ENCODE measurements around the gene TBX4.

TBX4 gene

GRCh38 chr17:61485067-61485775 is 33.0 kb downstream of the TBX4 start:
- TF ChIP-seq L3MBTL2 (conservative IDR thresholded peaks at IDR 0.05) (no peak), SP1 (IDR thresholded peaks at IDR 0.05) (no peak), ARNT (IDR thresholded peaks at IDR 0.05) (no peak), ELF4 (IDR thresholded peaks at IDR 0.05) (no peak), CTBP1 (IDR thresholded peaks at IDR 0.05; ENCODE audit: borderline replicate concordance) (no peak), BHLHE40 (IDR thresholded peaks at IDR 0.05; ENCODE audit: borderline replicate concordance) (no peak), SUZ12 (IDR thresholded peaks at IDR 0.05) (no peak), ZNF384 (IDR thresholded peaks at IDR 0.05) (no peak)
- DNase-seq (ENCODE audit: extremely low spot score), result no peak
- ChIA-PET POLR2A (interaction anchor here (0.7 to 5.2 kb wide), 3 partner anchors 10 to 58 kb away, joined by 3 to 40 read pairs (median 3); no protein-coding TSS in a partner anchor), CTCF (interaction anchor here (0.9 to 2.5 kb wide), 3 partner anchors 10 to 33 kb away, joined by 3 to 8 read pairs (median 3); no protein-coding TSS in a partner anchor)

DNA sequence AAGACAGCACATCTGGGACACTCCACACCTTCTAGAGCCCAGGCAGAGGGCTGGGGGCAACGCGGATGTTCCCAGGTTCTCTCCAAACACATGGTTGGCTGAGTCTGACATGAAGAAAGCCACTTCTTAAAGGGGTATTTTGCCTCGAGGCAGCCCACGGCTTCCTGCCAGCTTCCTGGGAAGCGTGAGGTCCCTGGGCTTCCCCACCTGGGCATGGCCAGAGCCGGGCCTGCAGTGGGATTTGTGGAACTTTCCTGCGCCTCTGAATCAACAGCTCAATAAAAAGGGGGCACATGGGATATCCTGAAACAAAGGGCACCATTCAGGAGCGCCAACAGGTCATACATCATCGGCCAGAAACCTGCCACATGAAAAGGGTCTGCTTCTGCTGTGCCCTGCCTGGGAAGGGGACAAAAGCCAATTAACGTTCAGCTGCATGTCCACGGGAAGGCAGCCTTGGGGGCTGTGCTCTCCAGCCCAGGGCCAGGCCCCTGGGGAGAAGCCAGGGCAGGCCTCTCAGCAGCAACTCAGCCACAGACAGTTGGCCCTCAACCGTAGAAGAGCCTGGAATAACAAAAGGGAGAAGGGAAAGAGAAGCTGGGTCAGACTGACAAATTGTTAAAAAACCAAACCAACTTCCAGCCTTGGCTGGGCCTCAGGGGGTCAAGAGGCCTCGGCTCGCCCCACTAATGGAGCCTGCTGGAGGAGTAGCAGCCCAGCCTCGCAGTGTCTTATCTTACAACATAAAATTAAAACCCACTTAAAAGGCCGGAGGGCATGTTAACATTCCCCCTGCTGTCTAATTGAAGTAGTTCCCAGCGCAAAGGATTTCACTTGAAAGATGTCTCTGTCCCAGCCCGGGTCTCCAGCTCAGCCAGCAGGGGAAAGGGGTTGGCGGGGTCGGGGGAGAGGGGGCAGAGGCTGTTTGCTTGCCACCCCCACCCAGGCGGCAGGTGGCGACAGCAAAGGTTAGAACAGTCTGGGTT is 34.2 kb downstream of the TBX4 start:
- POLR2A ChIA-PET, result interaction anchor here (0.8 to 5.2 kb wide), 3 partner anchors 8 to 19 kb away, joined by 4 to 40 read pairs (median 7); no protein-coding TSS in a partner anchor
- CTCF ChIA-PET, result interaction anchor here (0.8 to 2.5 kb wide), 8 partner anchors 8 to 60 kb away, joined by 3 to 8 read pairs (median 4); no protein-coding TSS in a partner anchor
- TF ChIP-seq PKNOX1 (IDR thresholded peaks at IDR 0.05) (peak; percentile 4), HDGF (IDR thresholded peaks at IDR 0.05; ENCODE audit: borderline replicate concordance) (no peak), L3MBTL2 (conservative IDR thresholded peaks at IDR 0.05) (no peak), FOXK2 (IDR thresholded peaks at IDR 0.05) (no peak), SP1 (IDR thresholded peaks at IDR 0.05) (no peak), CTBP1 (IDR thresholded peaks at IDR 0.05; ENCODE audit: borderline replicate concordance) (peak; percentile 69; the same call in 1 of the 2 replicates), BHLHE40 (IDR thresholded peaks at IDR 0.05; ENCODE audit: borderline replicate concordance) (no peak), NFRKB (IDR thresholded peaks at IDR 0.05) (no peak), ARNT (IDR thresholded peaks at IDR 0.05) (peak; percentile 44; the same call in 1 of the 2 replicates), SUZ12 (IDR thresholded peaks at IDR 0.05) (no peak), LEF1 (IDR thresholded peaks at IDR 0.05; ENCODE audit: borderline replicate concordance) (no peak), FOXA1 (IDR thresholded peaks at IDR 0.05) (no peak), TARDBP (IDR thresholded peaks at IDR 0.05) (no peak), FOXM1 (IDR thresholded peaks at IDR 0.05; ENCODE audit: borderline replicate concordance) (no peak; the same call in 1 of the 2 replicates), ELF4 (IDR thresholded peaks at IDR 0.05) (no peak), ZNF384 (IDR thresholded peaks at IDR 0.05) (no peak; the same call in 1 of the 2 replicates)
- DNase-seq (ENCODE audit: extremely low spot score), result peak; percentile 78

GRCh38 chr17:61487161-61487988 is 35.2 kb downstream of the TBX4 start:
- no peak for TF ChIP-seq BHLHE40 (IDR thresholded peaks at IDR 0.05; ENCODE audit: borderline replicate concordance)
- DNase-seq (ENCODE audit: extremely low spot score), result no peak
- POLR2A ChIA-PET, result interaction anchor here (0.8 to 5.2 kb wide), 3 partner anchors 8 to 20 kb away, joined by 4 to 40 read pairs (median 7); no protein-coding TSS in a partner anchor
- CTCF ChIA-PET, result interaction anchor here (0.5 to 2.5 kb wide), 5 partner anchors 8 to 74 kb away, joined by 3 to 8 read pairs (median 5); no protein-coding TSS in a partner anchor

DNA sequence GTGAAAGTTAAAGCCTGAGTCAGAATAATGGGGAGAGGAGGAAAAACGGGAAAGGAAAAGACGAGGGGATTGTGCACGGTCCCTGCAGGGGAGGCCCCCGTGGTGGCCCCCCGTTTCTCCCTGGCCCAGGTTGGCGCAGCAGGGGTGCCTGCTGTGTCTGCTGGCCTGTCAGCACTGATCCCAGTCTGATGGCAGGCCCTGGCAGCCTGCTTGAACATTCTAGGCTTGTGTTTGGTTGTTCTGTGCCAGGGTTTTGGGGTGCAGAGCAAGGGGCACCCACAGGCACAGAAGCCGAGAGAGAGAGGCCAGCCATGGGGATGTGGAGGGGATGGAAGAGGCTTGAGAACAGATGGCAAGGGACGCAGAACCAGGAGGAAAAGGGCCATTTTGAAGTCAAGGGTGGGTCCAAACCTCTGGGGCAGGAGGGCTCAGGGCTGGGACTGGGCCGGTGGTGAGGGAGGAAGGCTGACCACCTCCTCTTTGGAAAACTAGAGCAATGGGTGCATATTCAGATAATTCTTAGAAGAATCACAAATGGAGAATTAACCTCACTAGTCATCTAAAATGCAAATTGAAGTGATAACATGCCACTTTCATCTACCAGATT is 35.9 kb downstream of the TBX4 start:
- no peak for DNase-seq (ENCODE audit: extremely low spot score)
- CTCF ChIA-PET, result no interaction called here
- POLR2A ChIA-PET, result interaction anchor here (1.8 to 5.2 kb wide), 2 partner anchors 7 to 20 kb away, joined by 7 to 40 read pairs; no protein-coding TSS in a partner anchor
- TF ChIP-seq HDGF (IDR thresholded peaks at IDR 0.05; ENCODE audit: borderline replicate concordance), result no peak
- TF ChIP-seq FOXM1 (IDR thresholded peaks at IDR 0.05; ENCODE audit: borderline replicate concordance), result no peak
- TF ChIP-seq FOXK2 (IDR thresholded peaks at IDR 0.05), result no peak
- TF ChIP-seq BHLHE40 (IDR thresholded peaks at IDR 0.05; ENCODE audit: borderline replicate concordance), result no peak
- no peak for TF ChIP-seq CTBP1 (IDR thresholded peaks at IDR 0.05; ENCODE audit: borderline replicate concordance)
- TF ChIP-seq ARNT (IDR thresholded peaks at IDR 0.05), result no peak

GRCh38 chr17:61488878-61489718 is 36.9 kb downstream of the TBX4 start:
- POLR2A ChIA-PET, result no interaction called here
- CTCF ChIA-PET, result no interaction called here
- no peak for TF ChIP-seq NFRKB (IDR thresholded peaks at IDR 0.05)
- no peak for TF ChIP-seq ARNT (IDR thresholded peaks at IDR 0.05)
- no peak for TF ChIP-seq SUZ12 (IDR thresholded peaks at IDR 0.05)
- no peak for TF ChIP-seq CTBP1 (IDR thresholded peaks at IDR 0.05; ENCODE audit: borderline replicate concordance)
- no peak for TF ChIP-seq LEF1 (IDR thresholded peaks at IDR 0.05; ENCODE audit: borderline replicate concordance)
- TF ChIP-seq FOXM1 (IDR thresholded peaks at IDR 0.05; ENCODE audit: borderline replicate concordance), result no peak
- TF ChIP-seq ZNF384 (IDR thresholded peaks at IDR 0.05), result no peak
- TF ChIP-seq SP1 (IDR thresholded peaks at IDR 0.05), result no peak
- TF ChIP-seq L3MBTL2 (conservative IDR thresholded peaks at IDR 0.05), result no peak
- DNase-seq (ENCODE audit: extremely low spot score), result no peak
